SK-N-SH (cell line): ENCODE measurements around the gene PPP1R14C. TPM values are rescaled to one million over a fixed set of nuclear protein-coding genes. Genes with fewer than 3 reads are reported as not detected.
A peak's percentile ranks its signal among the peaks of the same experiment; 100 is the strongest.

Experiments used
- CTCF ChIA-PET: fragments of 300-600, 350-600 bp; formaldehyde crosslinking; extraction: SDS; loops from one replicate; lab custom pipeline; 2021; lab: Yijun Ruan, JAX
- POLR2A ChIA-PET: fragments of 350-600 bp; sonication (Branson Sonifier 250); formaldehyde crosslinking; extraction: SDS; loops from one replicate; lab custom pipeline; 2020; ENCODE audit warnings: antibody characterized with exemption, inconsistent platforms; lab: Yijun Ruan, JAX
- DNase-seq: peaks from one replicate; pipeline ENCODE4 v3.0.0; 2012
- H2AFZ ChIP-seq: fragments of 200-600 bp; sonication (generic); 2 replicates; pipeline ENCODE4 v1.8.1; 2016; ENCODE audit warnings: antibody characterized with exemption, mild to moderate bottlenecking, low read depth
- H3F3A ChIP-seq: fragments of 200-600 bp; sonication (generic); replicated peaks from 2 replicates; pipeline ENCODE3; 2016; ENCODE audit warnings: antibody characterized with exemption, mild to moderate bottlenecking; ENCODE audit not compliant: insufficient read depth
- H3K27ac ChIP-seq, 2 experiments: fragments of 200-500 bp in 1 of 2; fragments of 200-600 bp in 1 of 2; sonication (Bioruptor generic) in 1 of 2; sonication (generic), shearing (Covaris generic) in 1 of 2; 2 replicates each; pipeline versions ENCODE4 v1.5.1 to v1.6.1; 2014 to 2016; ENCODE audit warnings: low read depth in 2 of 2, inconsistent platforms in 1 of 2, low read length in 1 of 2, mild to moderate bottlenecking in 1 of 2, mixed read lengths in 1 of 2
- H3K27me3 ChIP-seq: fragments of 200-600 bp; sonication (generic), shearing (Covaris generic); 2 replicates; pipeline ENCODE4 v1.6.1; 2016; ENCODE audit warnings: mixed run types; ENCODE audit not compliant: insufficient read depth
- H3K36me3 ChIP-seq, 2 experiments: fragments of 200-500 bp in 1 of 2; fragments of 200-600 bp in 1 of 2; sonication (Bioruptor generic) in 1 of 2; sonication (generic) in 1 of 2; replicated peaks in 1 of 2; 2 replicates each; pipeline versions ENCODE3 to v1.5.1; 2014 to 2016; ENCODE audit warnings: low read length in 1 of 2, mild to moderate bottlenecking in 1 of 2; ENCODE audit not compliant: insufficient read depth in 2 of 2, control insufficient read depth in 1 of 2
- H3K4me1 ChIP-seq, 2 experiments: fragments of 200-500 bp in 1 of 2; fragments of 200-600 bp in 1 of 2; sonication (Bioruptor generic) in 1 of 2; sonication (generic), shearing (Covaris generic) in 1 of 2; 2 replicates each; pipeline versions ENCODE4 v1.5.1 to v1.6.1; 2014 to 2016; ENCODE audit warnings: low read depth in 1 of 2, low read length in 1 of 2, mixed run types in 1 of 2; ENCODE audit not compliant: insufficient read depth in 2 of 2, control insufficient read depth in 1 of 2
- H3K4me2 ChIP-seq: fragments of 200-600 bp; sonication (generic), shearing (Covaris generic); 2 replicates; pipeline ENCODE4 v1.6.1; 2017; ENCODE audit warnings: mixed run types
- H3K4me3 ChIP-seq, 2 experiments: fragments of 200-500 bp in 1 of 2; fragments of 200-600 bp in 1 of 2; sonication (Bioruptor generic) in 1 of 2; sonication (generic), shearing (Covaris generic) in 1 of 2; 2 replicates each; pipeline versions ENCODE4 v1.5.1 to v1.8.1; 2014 to 2016; ENCODE audit warnings: low read depth in 2 of 2, inconsistent platforms in 1 of 2, low read length in 1 of 2, mild to moderate bottlenecking in 1 of 2, mixed read lengths in 1 of 2, moderate library complexity in 1 of 2
- H3K79me2 ChIP-seq: fragments of 200-600 bp; sonication (generic); 2 replicates; pipeline ENCODE4 v1.8.1; 2017; ENCODE audit warnings: mild to moderate bottlenecking; ENCODE audit not compliant: insufficient read depth
- H3K9ac ChIP-seq: fragments of 200-600 bp; sonication (generic); 2 replicates; pipeline ENCODE4 v1.6.1; 2017; ENCODE audit warnings: mixed run types
- H3K9me2 ChIP-seq: fragments of 200-600 bp; sonication (generic); 2 replicates; pipeline ENCODE4 v1.6.1; 2017; ENCODE audit warnings: mixed run types
- H3K9me3 ChIP-seq: fragments of 200-600 bp; sonication (generic); 2 replicates; pipeline ENCODE4 v1.6.1; 2017; ENCODE audit warnings: mixed run types, mild to moderate bottlenecking, moderate library complexity
- H4K20me1 ChIP-seq: fragments of 200-600 bp; sonication (generic); 2 replicates; pipeline ENCODE4 v1.6.1; 2017; ENCODE audit warnings: mild to moderate bottlenecking, mixed run types; ENCODE audit not compliant: insufficient read depth
- EZH2phosphoT487 ChIP-seq: fragments of 200-600 bp; sonication (generic); IDR thresholded peaks from 2 replicates; pipeline ENCODE4 v1.6.1; 2017; ENCODE audit warnings: low read depth, mixed run types, mild to moderate bottlenecking, antibody characterized with exemption, moderate library complexity, borderline replicate concordance
- FOXJ3 ChIP-seq: sonication (generic); formaldehyde crosslinking; IDR thresholded peaks from 2 replicates; pipeline ENCODE4 v1.5.1; 2020; ENCODE audit warnings: mild to moderate bottlenecking, missing genetic modification reagents
- JUND ChIP-seq: IDR thresholded peaks from 2 replicates; pipeline ENCODE4 v1.4.0; 2012
- MEF2A ChIP-seq: IDR thresholded peaks from 2 replicates; pipeline ENCODE4 v1.4.0; 2012; ENCODE audit warnings: low read depth, borderline replicate concordance
- MXI1 ChIP-seq: IDR thresholded peaks from 2 replicates; pipeline ENCODE4 v1.6.1; 2012; ENCODE audit warnings: mild to moderate bottlenecking, low read depth, low read length, improper control_type of control experiment
- RFX5 ChIP-seq: IDR thresholded peaks from 2 replicates; pipeline ENCODE4 v1.6.1; 2012; ENCODE audit warnings: mild to moderate bottlenecking, improper control_type of control experiment, low read length
- RXRA ChIP-seq: IDR thresholded peaks from 2 replicates; pipeline ENCODE4 v1.4.0; 2012; ENCODE audit warnings: low read depth, mild to moderate bottlenecking, borderline replicate concordance
- USF1 ChIP-seq: IDR thresholded peaks from 2 replicates; pipeline ENCODE4 v1.4.0; 2012; ENCODE audit warnings: low read depth, borderline replicate concordance
- ZBTB33 ChIP-seq: IDR thresholded peaks from 2 replicates; pipeline ENCODE4 v1.4.0; 2012; ENCODE audit warnings: low read depth, borderline replicate concordance
- WGBS: methylation state at CpG from one replicate; pipeline ENCODE4 v1.1.6; 2017; ENCODE audit warnings: low lambda C conversion rate; 5-methylcytosine and 5-hydroxymethylcytosine counted together
- polyA plus RNA-seq, 3 experiments: library from polyadenylated mRNA; depleted of rRNA; stranded (reverse); fragments of >200 nt; gene quantifications; 2 replicates each; pipeline ENCODE4 v1.2.3, GENCODE V29; 2012

Gene PPP1R14C
- polyA plus RNA-seq, 1 of the 3 experiments (the other 2 are of a cell fraction) = not detected

GRCh38 chr6:150237626-150238025 lies 94.8 kb downstream of the PPP1R14C start:
- whole genome bisulfite sequencing = 4% methylated on average over 3 of the region's 3 CpGs
- H3K27me3 ChIP-seq = no peaks in the 10 kb centered on the region; the same call in 1 of the 2 replicates
- no peak for TF ChIP-seq USF1
- no peak for TF ChIP-seq EZH2phosphoT487
- TF ChIP-seq RXRA = no peak
- TF ChIP-seq ZBTB33 = no peak
- no peak for TF ChIP-seq FOXJ3 (CRISPR knock-in tag)
- TF ChIP-seq RFX5 = no peak
- no peak for TF ChIP-seq MXI1
- TF ChIP-seq, all 33 proteins: peak for 0
- H3K9me2 ChIP-seq = no peaks in the 10 kb centered on the region
- no peaks in the 10 kb centered on the region for H4K20me1 ChIP-seq
- DNase-seq = no peak
- no peaks in the 10 kb centered on the region for H3K79me2 ChIP-seq
- no peaks in the 10 kb centered on the region for H3K36me3 ChIP-seq
- H2AFZ ChIP-seq = no peak overlapping the region
- no peaks in the 10 kb centered on the region for H3K4me1 ChIP-seq
- CTCF ChIA-PET = no interaction called here
- H3K4me2 ChIP-seq = no peak overlapping the region
- no peak overlapping the region for H3K4me3 ChIP-seq
- no peak overlapping the region for H3K27ac ChIP-seq
- no peaks in the 10 kb centered on the region for H3F3A ChIP-seq
- H3K9ac ChIP-seq = no peak overlapping the region
- no peaks in the 10 kb centered on the region for H3K9me3 ChIP-seq
- POLR2A ChIA-PET = no interaction called here

GRCh38 chr6:150238336-150238741 lies 95.5 kb downstream of the PPP1R14C start:
- Histone ChIP-seq H3K4me1 (no peaks in the 10 kb centered on the region), H3F3A (no peaks in the 10 kb centered on the region), H3K4me3 (no peak overlapping the region), H3K9me3 (no peaks in the 10 kb centered on the region), H4K20me1 (no peaks in the 10 kb centered on the region), H3K4me2 (no peak overlapping the region), H2AFZ (no peak overlapping the region), H3K79me2 (no peaks in the 10 kb centered on the region), H3K27me3 (no peaks in the 10 kb centered on the region; the same call in 1 of the 2 replicates), H3K36me3 (no peaks in the 10 kb centered on the region), H3K9ac (no peak overlapping the region), H3K9me2 (no peaks in the 10 kb centered on the region), H3K27ac (no peak overlapping the region)
- TF ChIP-seq MEF2A = no peak
- no peak for TF ChIP-seq FOXJ3 (CRISPR knock-in tag)
- TF ChIP-seq JUND = no peak
- ChIA-PET POLR2A (no interaction called here), CTCF (interaction anchor here (1.2 kb wide), 1 partner anchor 8 kb away, joined by 3 read pairs; no protein-coding TSS in a partner anchor)
- whole genome bisulfite sequencing = 6% methylated on average over 3 of the region's 5 CpGs
- DNase-seq = peak; percentile 6
